HCT116 (cell line): ENCODE data around the gene PRM1.

Experiments
- CTCF ChIP-seq, 3 experiments: fragments of 200-600 bp in 1 of 3; sonication (generic) in 1 of 3; IDR thresholded peaks in 2 of 3; conservative IDR thresholded peaks in 1 of 3; 2 replicates each; pipeline ENCODE4 v1.5.1; 2012 to 2017; ENCODE audit warnings: low read depth in 2 of 3, low read length in 2 of 3, antibody characterized with exemption in 1 of 3, borderline replicate concordance in 1 of 3, control low read depth in 1 of 3, mild to moderate bottlenecking in 1 of 3, mixed read lengths in 1 of 3, mixed run types in 1 of 3, moderate library complexity in 1 of 3; ENCODE audit not compliant: insufficient read depth in 1 of 3
- EZH2 ChIP-seq: fragments of 200-600 bp; sonication (generic); IDR thresholded peaks from 2 replicates; pipeline ENCODE4 v1.6.1; 2017; ENCODE audit warnings: antibody characterized with exemption, mixed run types

GRCh38 chr16:11325404-11326083 lies 44.4 kb upstream of the PRM1 start:
- TF ChIP-seq EZH2 (no peak), CTCF (IDR thresholded peaks at IDR 0.05 in 2 of 3, conservative IDR thresholded peaks at IDR 0.05 in 1 of 3; ENCODE audit: borderline replicate concordance in 1 of 3, insufficient read depth in 1 of 3, low read depth in 2 of 3, low read length in 2 of 3) (no peak)
